GM21423 (cell line): ENCODE measurements around the gene CFAP47.
"Not testable (repeated sequence)": the region's sequence is repeated elsewhere in the genome, so short reads cannot be mapped to it uniquely, and the experiment has no call there.

Experiments
- ATAC-seq: cut with Tn5 transposase; IDR thresholded peaks from one replicate; pipeline ENCODE4 v1.9.1; 2021; ENCODE audit warnings: mild to moderate bottlenecking, moderate library complexity; ENCODE audit not compliant: unreplicated experiment

CFAP47 gene

DNA sequence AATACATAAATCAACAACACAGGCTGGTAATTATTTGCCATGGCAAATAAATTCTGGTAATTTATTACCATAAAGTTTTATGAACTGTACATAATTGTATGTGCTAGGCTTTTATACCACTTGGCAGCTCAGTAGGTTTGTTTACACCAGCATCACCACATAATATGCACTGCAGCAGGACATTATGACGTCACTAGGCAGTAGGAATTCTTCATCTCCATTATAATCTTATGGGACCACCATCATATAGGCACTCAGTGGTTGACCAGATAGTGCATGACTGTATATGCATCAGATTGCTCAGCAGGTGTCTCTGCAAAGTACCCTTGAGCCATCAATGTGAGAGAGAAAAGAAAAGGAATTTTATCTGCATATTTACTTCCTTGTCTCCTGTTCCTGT is 295.4 kb downstream of the CFAP47 start:
- no peak for ATAC-seq

DNA sequence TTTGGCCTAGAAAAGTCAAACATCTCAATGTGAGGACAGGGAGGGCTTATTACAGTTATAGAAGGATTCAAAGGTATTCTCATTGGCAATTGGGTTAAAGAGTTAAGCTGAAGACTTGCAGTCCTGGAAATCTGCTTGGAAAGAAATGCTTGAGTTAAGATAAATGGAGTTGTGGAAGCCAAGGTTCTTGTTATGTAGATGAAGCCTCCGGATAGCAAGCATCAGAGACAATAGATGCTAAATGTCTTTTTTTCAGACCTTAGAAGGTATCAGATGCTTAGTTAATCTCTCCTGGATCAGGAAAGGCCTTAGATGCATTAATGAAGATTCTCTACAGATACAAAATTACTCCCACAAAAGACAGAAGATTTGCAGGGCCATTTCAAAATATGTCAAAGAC is 299.3 kb downstream of the CFAP47 start:
- ATAC-seq, result no peak

DNA sequence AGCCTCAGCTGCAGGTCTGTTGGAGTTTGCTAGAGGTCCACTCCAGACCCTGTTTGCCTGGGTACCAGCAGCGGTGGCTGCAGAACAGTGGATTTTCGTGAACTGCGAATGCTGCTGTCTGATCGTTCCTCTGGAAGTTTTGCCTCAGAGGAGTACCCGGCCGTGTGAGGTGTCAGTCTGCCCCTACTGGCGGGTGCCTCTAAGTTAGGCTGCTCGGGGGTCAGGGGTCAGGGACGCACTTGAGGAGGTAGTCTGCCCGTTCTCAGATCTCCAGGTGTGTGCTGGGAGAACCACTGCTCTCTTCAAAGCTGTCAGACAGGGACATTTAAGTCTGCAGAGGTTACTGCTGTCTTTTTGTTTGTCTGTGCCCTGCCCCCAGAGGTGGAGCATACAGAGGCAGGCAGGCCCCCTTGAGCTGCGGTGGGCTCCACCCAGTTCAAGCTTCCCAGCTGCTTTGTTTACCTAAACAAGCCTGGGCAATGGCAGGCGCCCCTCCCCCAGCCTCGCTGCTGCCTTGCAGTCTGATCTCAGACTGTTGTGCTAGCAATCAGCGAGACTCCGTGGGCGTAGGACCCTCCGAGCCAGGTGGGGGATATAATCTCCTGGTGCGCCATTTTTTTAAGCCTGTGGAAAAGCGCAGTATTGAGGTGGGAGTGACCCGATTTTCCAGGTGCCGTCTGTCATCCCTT is 315.4 kb downstream of the CFAP47 start:
- ATAC-seq, result not testable (repeated sequence)

DNA sequence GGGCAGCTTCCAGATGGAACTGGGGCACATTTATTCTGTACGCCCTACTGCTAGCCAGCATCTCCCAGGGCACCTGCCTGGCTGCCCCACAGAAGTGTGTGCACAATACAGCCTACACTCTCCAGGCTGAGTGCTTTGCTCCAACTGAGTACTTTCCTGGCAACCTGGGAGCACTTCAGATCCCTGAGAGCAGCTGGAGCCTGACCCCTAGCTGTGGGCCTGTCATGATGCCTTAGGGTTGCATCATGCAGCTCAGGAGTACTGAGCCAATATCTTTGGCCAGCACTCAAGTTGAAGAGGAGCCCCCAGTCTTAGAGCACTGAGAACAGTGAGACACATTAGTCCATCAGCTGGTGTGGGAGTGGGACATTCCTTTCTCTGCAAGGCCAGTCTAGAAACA is 321.9 kb downstream of the CFAP47 start:
- no peak for ATAC-seq

DNA sequence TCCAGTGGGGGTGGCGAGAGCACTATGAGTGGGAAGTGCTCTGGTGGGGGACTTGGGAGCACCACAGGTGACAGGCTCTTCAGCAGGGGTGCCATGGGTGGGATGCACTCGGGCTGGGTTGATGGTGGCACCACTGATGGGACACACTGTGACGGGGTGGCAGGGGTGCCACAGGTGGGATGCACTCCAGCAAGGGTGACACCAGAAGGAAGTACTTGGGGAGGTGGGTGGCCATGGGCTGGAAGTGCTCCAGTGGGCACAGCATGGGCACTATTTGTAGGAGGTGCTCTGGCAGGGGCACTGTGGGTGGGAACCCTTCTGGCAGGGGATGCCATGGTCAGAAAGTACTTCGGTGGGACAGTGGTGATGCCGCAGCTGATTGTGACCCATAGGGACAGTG is 346.6 kb downstream of the CFAP47 start:
- ATAC-seq, result no peak

DNA sequence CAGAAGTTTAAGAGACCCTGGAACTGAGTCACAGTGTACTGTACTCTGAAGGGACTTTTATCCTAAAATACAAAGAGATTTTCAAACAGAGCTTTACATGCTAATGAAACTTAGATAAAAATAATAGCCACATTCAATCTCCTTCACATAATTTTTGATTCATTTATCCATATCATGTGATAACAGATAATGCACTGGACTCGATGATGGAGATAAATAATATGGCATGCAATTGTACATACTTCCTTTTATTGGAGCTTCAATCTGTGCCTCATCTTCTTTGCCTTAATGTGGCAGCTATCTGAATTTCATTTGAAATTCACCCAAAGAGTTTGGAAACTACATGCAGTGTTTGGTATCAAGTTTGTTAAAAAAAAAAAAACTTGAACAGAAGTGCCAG is 390.6 kb downstream of the CFAP47 start:
- ATAC-seq, result no peak

DNA sequence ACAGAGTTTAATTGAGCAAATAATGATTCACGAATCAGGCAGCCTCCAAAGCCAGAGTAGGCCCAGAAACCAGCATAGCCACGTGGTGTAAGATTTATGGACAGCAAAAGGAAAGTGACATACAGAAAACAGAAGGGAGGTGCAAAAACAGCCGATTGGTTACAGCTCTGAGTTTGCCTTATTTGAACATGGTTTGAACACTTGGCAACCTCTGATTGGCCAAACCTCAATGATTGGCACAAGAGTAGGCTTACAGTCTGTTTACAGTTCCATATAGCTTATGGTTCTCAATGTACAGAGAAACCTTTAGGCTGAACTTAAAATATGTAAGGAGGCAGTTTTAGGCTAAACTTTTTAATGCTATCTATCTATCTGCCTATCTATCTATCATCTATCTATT is 394.8 kb downstream of the CFAP47 start:
- no peak for ATAC-seq

DNA sequence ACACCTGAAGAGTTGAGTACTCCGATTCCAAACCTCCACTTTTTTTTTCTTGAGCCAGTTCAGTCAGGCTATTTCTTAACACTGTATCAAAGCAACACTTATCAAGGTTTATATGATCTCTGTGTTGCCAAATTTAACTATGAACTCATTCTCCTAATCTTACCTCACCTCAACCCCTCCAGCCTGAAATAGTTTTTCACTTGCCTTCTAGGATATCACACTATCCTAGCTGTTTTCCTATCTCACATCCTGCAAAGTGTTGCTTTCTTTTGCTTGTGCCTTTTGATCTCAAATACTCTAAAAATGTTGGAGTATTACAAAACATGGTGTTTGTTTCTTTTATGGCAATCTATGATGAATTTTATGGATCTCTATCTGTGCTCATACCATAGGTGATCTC is 415.0 kb downstream of the CFAP47 start:
- no peak for ATAC-seq

DNA sequence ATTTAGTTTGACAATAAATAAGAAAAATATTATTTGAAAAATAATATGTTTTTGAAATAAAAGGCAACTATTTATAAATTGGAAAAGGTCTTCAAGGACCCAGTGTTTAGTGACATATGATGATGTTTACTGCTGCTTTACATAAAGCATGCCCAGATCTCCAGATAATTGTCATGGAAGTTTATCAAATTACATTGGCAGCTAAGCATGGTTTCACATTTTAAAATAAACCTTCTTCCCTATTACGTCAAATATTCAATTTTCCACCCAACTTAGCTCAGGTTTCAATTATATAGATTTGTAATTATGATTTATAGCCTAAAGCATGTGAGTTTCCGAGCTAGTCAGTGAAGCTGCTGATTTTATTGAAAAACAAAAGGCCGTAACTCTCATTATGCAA is 417.2 kb downstream of the CFAP47 start:
- no peak for ATAC-seq

DNA sequence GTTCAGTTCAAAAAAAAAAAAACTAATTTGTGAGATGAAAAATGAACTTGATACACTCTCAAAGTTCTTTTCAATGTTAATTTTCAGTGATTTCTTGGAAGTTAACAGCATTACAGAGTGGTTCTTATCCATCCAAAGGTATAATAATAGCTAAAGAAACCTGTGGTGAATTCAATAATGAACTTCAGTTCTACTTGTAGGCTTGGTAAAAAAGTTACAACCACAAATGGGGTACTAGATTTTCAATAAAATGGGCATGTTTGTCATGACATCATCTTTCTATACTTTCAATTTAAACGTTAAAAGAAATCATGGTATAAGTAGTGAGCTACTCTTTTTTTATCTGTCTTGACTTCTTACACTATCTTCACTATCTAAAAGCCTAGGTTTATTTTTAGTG is 424.8 kb downstream of the CFAP47 start:
- ATAC-seq, result no peak

DNA sequence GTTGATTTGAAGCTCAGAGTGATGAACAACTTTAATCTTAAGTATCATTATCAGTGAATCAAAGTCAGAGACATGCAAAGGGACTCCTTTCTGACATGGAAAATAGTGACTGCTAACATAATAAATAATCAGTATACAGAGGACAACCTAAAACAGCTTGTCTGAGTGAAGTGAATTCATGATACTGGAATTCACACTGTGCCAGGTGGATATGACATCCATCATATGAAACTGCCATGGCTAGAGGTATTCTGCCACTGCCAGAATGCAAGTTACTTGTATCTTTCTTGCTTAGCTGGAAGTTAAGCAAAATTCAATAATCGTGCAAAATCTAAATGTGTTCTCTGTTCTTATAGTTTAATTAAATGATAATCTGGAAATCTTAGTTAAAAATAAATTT is 429.0 kb downstream of the CFAP47 start:
- no peak for ATAC-seq

DNA sequence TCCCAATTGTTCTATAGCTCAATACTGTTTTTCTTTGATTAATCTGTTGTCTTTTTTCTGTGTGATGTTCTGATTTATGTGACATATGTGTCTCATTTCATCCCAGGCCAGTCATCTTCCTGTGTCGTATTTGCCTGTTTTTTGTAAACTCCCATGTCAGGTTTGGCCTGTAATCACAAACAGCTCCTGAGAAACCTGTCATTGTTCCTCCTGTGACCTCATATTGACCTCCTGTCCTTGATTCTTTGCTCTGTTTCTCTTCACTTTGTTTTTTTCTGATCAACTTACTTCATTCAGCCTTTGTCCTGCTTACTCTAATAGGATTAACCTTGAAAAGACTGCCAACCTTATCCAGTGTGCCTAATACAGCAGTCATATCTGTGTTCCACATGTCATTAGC is 438.3 kb downstream of the CFAP47 start:
- no peak for ATAC-seq

DNA sequence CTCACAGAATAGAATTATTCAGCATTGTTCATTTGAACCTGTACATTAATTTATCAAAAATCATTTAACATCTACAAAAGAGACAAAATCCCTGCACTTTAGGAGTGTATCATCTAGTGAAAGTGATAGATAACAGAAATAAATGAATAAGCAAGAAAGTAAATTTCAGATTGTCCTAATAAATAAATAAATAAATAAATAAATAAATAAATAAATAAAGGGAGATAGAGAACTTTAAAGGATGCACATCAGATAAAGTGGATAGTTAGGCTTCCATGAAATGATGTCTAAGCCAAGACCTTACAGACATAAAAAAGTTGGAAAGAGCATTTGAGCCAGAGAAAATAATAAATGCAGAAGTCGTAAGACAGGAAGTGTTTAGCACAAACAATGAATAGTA is 444.7 kb downstream of the CFAP47 start:
- ATAC-seq, result no peak

DNA sequence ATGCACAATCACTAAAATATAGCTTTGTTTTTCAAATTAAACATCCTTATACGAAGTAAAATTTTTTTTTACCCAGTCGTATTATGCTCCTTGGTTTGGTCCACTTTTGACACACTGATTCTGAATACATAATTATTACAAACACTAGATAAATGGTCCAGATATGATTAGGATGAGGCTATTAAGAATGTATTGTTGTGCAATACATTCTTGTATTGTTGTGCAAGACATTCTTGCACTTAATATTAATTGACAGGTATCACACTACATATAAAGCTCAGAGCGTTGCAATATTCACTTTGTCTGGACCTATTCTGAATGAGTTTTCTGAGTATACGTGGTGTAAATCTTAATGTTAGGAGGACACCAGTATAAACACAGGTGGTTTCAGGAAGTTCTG is 464.0 kb downstream of the CFAP47 start:
- ATAC-seq, result no peak

DNA sequence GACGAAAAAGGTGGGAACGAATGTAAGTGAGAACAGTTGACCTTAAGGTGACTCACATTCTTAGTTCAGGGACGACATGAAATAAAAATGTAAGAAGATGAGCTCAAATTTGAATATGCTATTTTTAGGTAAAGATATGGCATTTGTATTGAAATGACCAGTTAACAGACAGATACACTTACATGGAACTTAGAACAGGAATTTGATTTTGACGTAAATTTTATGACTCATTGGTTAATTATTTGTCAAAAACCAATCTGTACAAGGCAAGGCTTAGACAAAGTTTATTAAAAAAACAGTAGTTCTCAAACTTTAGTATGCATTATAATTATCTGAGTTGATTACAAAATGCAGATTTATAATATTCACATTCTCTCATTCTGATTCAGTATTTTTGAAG is 469.4 kb downstream of the CFAP47 start:
- ATAC-seq, result no peak

DNA sequence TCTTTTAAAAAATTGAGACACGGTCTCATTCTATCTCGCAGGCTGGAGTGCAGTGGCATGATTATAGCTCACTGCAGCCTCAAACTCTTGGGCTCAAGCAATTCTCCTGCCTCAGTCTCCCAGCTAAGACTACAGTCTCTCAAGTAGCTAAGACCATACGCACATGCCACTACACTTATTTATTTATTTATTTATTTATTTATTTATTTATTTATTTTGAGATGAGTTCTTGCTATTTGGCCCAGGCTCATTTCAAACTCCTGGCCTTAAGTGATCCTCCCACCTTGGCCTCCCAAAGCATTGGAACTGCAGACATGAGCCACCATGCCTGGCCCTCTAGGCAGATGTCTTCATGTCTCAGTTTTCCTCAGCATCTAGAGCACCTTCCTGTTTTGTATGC is 482.2 kb downstream of the CFAP47 start:
- ATAC-seq, result no peak

DNA sequence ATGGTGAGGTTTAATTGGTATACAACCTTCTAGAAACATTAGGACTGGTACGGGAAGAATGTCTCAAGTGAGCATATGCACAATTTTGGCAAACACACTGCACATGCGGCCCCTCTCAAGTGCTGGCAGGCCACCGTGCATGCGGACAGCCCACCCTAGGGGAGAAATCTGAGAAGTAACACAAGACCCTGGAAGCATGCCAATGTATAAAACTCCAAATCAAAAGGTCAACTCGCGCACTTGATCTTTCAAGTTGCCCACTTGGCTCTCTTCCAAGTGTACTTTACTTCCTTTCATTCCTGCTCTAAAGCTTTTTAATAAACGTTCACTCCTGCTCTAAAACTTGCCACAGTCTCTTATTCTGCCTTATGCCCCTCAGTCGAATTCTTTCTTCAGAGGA is 488.3 kb downstream of the CFAP47 start:
- ATAC-seq, result no peak

DNA sequence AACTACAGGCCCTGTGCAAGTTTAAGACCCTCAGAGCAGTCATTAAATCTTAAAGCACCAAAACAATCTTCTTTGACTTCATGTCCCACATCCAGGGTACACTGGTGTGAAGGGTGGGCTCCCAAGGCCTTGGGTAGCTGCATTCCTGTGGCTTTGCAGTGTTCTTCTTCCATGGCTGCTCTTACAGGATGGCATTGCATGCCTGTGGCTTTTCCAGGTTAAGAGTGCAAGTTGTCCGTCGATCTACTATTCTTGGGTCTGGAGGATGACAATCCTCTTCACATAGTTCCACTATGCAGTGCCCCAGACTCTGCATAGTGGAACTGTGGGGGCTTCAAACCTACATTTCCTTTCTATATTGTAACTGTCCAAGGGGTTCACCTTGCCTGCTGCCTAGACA is 494.5 kb downstream of the CFAP47 start:
- no peak for ATAC-seq

DNA sequence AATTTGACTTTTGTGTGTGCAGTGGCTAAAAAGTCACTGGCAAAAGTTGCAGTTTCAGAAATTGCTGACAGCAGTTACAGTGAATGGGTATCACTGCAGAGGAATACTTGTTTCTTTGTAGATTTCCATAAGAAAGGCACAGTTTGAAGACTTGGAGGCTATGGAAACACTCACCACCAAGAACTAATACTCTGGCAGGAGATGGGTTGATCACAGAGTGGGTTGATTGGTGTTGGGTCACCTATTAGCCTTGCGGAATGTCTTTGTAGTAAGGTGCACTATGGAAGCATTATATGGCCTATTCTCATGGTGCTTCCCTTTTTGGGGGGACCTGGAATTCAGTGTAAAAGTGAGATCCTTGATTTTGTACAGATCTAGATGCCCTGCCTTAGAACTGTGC is 502.8 kb downstream of the CFAP47 start:
- ATAC-seq, result no peak

DNA sequence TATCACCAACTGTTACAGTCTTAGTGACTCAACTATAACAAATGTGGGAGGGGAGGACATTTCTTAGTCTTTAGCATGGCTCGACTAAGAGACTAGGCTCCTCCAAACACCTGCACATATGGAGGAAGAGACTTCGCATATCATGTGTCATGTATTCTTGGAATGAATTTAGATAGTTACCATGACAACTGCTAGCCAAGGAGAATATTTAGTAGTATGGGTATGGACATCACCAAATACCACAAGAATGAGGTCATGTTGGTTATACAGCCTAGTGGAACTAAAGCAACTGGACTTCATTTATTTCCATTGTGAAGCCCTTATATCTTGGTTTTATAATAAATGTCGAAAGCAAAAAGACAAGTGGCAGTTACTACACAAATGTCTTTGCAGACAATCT is 512.3 kb downstream of the CFAP47 start:
- no peak for ATAC-seq

DNA sequence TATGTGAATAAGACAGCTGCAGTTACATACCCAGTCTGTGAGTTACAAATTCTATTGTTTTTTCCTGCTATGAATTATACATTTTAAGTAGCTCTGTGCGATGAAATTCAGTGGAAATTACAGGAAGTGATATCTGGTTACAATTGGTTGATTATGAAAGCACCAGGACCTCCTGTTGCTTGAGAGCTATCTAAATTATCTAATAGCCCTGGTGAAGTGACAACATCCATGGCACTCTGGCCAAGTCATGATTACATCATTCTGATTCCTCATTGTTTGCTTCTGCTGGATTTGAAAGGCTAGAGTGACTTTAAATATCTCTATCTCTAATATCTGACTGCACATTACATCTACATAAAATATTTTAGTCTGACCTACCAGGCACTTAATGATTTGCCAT is 515.0 kb downstream of the CFAP47 start:
- no peak for ATAC-seq
